HG03064 (cell line): ENCODE measurements around the gene ITLN2.
"Not testable (repeated sequence)": the region's sequence is repeated elsewhere in the genome, so short reads cannot be mapped to it uniquely, and the experiment has no call there.

Experiments
- ATAC-seq: cut with Tn5 transposase; IDR thresholded peaks from one replicate; pipeline ENCODE4 v1.9.1; 2021; ENCODE audit warnings: low read depth; ENCODE audit not compliant: unreplicated experiment

ITLN2 gene

DNA sequence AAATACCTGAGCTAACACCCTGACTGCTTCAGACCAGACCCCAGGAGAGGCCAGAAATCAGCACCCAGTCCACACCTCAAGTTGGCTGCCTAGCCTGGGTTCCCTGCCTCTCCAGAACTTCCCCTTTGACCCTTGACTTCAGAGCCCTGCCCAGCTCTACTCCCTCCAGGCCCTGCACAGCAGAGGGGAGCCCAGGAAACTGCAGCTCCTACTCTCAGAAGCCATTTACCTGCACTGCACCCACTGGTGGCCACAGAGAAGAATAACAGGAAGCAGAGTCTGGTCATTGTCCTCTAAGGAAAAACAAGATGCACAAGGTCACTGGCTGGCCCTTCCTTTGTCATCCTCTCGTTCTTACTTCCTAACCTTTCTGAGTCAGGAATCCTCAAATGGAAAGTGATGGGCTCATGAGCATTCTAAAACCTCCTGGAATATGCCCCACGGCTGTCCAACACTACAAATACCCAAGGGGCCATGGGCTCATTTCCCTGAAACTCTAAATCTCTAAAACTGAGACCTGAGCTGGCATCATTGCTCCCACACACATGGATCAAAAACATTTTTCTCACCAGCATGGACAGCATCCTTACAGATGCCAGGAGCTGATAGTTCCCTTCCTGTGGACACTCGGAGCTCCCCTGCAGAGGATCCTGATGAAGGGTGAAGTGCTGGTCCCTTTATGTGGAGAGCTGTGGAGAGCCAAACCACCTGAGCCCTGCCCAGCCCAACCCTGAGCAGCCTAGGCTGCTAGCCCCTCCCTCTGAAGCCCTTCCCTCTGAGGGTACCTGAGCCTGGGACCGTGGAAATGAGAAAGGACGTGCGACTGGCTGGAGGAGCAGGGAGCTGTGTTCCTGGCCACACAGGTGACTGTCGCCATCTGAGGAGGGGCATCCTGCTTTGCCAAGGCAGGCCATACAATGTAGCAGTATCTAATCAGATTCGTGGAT is at the start of gene ITLN2:
Gene ITLN2 (minus strand): TSS at position 652 of the 947 bp plus-strand sequence. CDS start 68 bp downstream, at position 584.
- ATAC-seq = no peak

DNA sequence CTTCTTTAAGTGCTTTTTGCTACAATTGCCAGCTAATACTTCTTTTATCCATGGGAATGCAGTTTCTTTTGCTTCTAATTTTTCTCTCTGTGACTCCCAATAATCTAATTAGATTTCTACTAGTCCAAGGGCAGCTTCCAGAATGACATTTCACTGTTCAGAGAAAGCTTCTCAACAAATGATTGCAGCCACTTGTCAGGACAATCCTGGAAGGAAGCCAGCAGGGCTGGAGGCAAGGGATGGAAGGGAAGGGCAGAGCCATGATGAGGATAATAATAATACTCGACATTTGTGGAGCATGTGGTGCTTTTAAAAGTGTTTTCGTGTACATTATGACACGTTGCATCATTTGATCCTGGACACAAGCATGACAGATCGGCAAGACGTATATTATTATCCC is 46.9 kb upstream of the ITLN2 start:
- ATAC-seq = no peak

DNA sequence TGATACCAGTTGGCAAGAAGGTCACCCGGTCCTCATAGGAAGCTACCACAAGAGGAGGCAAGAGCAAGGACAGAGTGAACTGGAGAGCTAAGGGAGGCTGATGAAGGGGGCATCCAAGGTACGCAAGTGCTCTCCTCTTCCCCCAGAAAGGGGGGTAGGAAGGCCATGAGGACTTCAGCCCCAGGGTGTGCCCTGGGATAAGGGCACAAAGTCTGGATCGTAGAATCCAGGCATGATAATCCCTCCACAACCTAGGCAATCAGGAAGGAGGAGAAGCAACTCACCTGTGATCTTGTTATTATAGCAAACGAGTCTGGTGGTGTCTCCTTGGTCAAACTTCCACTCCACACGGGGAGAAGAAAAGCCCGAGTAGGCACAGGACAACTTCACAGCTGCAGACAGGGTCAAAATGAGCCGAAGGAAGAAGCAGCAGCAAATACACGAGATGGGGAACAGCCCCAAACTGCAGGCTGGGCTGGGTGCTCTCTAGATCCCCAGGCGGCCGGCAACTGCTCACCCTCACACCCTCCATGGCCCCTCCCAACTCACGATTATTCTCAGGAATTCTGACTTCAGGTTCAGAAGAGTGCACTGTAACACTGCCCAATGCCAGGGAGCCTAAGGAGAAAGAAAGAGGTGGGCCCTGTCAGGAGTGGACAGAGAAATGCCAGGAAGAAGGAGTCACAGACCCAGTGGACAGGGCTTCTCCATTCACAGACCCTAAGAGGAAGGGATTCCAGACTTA is 46.3 kb upstream of the ITLN2 start:
- ATAC-seq = no peak

DNA sequence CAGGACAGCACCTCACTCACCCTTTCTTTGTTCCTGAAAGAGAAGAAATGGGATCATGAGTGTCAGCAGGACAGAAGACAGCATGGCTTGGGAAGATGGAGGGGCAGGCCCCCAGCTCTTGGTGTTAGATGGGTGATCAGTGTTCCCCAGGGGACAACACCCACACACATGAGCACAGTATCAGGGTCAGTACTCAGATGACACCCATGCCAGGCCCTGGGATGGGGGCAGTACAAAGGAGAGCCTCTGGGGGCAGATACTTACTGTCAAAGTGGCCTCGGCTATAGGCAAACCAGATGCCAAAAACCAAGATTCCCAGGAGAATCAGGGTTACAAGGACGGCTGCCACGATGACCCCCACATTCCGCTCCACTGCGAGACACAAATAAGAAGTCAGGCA is 44.8 kb upstream of the ITLN2 start:
- ATAC-seq = no peak

GRCh38 chr1:160997323-160998038 is 42.9 kb upstream of the ITLN2 start:
- ATAC-seq = no peak

GRCh38 chr1:160996178-160996577 is 41.6 kb upstream of the ITLN2 start:
- no peak for ATAC-seq

GRCh38 chr1:160993544-160994193 is 39.1 kb upstream of the ITLN2 start:
- no peak for ATAC-seq

DNA sequence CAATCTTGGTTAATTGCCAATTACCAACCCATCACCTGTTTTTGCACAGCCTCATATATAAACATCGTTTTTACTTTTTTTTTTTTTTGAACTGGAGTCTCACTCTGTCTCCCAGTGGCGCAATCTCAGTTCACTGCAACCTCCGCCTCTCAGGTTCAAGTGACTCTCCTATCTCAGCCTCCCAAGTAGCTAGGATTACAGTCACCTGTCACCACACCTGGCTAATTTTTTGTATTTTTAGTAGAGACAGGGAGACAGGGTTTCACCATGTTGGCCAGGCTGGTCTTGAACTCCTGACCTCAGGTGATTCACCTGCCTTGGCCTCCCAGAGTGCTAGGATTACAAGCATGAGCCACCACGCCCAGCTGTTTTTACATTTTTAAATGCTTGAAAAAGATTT is 37.4 kb upstream of the ITLN2 start:
- ATAC-seq = not testable (repeated sequence)

- ATAC-seq = no peak
Observed at GRCh38 chr1:160987359-160988050, 32.9 kb upstream of the ITLN2 start.

- ATAC-seq = no peak
Observed at GRCh38 chr1:160985723-160986122, 31.1 kb upstream of the ITLN2 start.

- ATAC-seq = no peak
Observed at GRCh38 chr1:160981584-160982411, 27.2 kb upstream of the ITLN2 start.

DNA sequence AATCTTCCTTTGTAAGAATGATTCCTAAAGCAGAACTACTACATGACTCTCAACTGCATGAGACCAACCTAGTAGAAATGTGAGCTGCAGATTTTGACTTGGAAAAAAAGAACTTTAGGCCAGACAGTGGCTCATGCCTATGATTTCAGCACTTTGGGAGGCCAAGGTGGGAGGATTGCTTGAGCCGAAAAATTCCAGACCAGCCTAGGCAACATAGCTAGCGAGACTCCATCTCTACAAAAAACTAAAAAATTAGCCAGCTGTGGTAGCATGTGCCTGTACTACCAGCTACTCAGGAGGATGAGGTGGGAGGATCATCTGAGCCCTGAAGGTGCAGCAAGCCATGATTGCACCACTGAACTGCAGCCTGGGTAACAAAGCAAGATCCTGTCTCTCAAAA is 24.7 kb upstream of the ITLN2 start:
- no peak for ATAC-seq

GRCh38 chr1:160978510-160978927 is 23.9 kb upstream of the ITLN2 start:
- ATAC-seq = no peak

GRCh38 chr1:160975026-160975425 is 20.4 kb upstream of the ITLN2 start:
- no peak for ATAC-seq

GRCh38 chr1:160973491-160973890 is 18.9 kb upstream of the ITLN2 start:
- no peak for ATAC-seq

- ATAC-seq = no peak
Observed at GRCh38 chr1:160972939-160973338, 18.3 kb upstream of the ITLN2 start.

DNA sequence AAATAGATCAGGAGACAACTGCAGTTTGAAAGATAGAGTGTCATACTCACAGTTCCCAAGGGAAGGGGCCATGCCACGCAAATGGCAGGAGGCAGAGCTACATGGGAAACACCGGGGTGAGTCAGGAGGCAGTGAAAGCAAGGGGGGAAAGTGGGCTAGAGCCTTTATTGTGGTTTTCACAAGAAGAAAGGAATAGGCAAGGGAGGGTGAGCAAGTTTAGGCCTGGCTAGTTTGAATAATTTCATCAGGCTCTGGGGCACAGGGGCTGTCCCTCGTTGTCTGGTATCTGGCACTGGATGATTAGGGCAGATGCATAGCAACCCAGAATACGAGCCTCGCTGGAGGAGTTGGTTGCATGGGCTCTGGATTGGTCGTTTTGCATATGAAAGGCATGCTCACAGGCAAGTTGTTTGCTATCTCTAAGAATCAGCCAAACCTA is 17.0 kb upstream of the ITLN2 start:
- ATAC-seq = no peak

DNA sequence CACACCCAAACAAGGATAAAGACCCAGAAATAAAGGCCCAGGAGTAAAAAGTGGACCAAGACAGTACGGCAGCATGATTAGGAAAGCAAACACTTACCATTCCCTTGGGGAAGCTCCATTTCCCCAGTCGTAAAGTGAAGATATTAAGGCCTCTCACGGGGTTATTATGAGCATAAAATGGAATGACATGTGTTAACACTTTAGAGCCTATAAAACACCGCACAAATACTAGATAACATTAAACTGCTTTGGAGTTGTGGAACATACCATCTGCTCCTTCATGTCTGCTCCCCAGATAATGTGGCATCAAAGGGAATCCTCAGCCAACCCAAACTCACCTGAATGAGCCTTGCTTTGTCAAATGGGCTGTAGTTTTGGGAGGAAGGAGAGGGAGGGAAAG is 8.9 kb upstream of the ITLN2 start:
- no peak for ATAC-seq

- no peak for ATAC-seq
Observed at GRCh38 chr1:160961419-160961818, 6.8 kb upstream of the ITLN2 start.
